WTC11 (cell line): ENCODE data around the gene RGS9. TPM values are rescaled to one million over a fixed set of nuclear protein-coding genes. Genes with fewer than 3 reads are reported as not detected.

Experiments
- ATAC-seq: fragments of 200-7000 bp; cut with Tn5 transposase; 2 replicates; pipeline ENCODE4 v1.10.0; 2021; ENCODE audit warnings: mild to moderate bottlenecking, moderate library complexity
- CTCF ChIA-PET: fragments of 300-600 bp; sonication (Branson Sonifier 250); formaldehyde crosslinking; loops from one replicate; lab custom pipeline; 2021; ENCODE audit warnings: antibody characterized with exemption; lab: Charles Lee
- POLR2A ChIA-PET: fragments of 350-600 bp; sonication (Branson Sonifier 250); formaldehyde crosslinking; loops from one replicate; lab custom pipeline; 2021; ENCODE audit warnings: antibody characterized with exemption; lab: Charles Lee
- DNase-seq: peaks from one replicate; pipeline ENCODE4 v3.0.0; 2021; ENCODE audit warnings: low spot score
- H3K27ac Mint-ChIP-seq: 2 replicates; pipeline ENCODE4 v1.8.0; 2021; ENCODE audit warnings: mixed read lengths
- H3K27me3 Mint-ChIP-seq: 2 replicates; pipeline ENCODE4 v1.8.0; 2021; ENCODE audit warnings: low read depth, mild to moderate bottlenecking, moderate library complexity, mixed read lengths
- H3K36me3 Mint-ChIP-seq: 2 replicates; pipeline ENCODE4 v1.8.0; 2021; ENCODE audit warnings: mixed read lengths
- H3K4me1 Mint-ChIP-seq: 2 replicates; pipeline ENCODE4 v1.8.0; 2022; ENCODE audit warnings: mixed read lengths
- H3K4me3 Mint-ChIP-seq: 2 replicates; pipeline ENCODE4 v1.8.0; 2021; ENCODE audit warnings: mild to moderate bottlenecking, moderate library complexity, mixed read lengths
- H3K9me3 Mint-ChIP-seq: 2 replicates; pipeline ENCODE4 v1.8.0; 2021; ENCODE audit warnings: mixed read lengths
- CBFB ChIP-seq: sonication (generic); formaldehyde crosslinking; IDR thresholded peaks from 2 replicates; pipeline ENCODE4 v1.8.1; 2022; ENCODE audit warnings: mild to moderate bottlenecking, low read depth, missing genetic modification reagents
- CREB1 ChIP-seq: sonication (generic); formaldehyde crosslinking; IDR thresholded peaks from 2 replicates; pipeline ENCODE4 v1.8.0; 2023; ENCODE audit warnings: mild to moderate bottlenecking, missing genetic modification reagents
- JAZF1 ChIP-seq: fragments of 250-450 bp; sonication (Bioruptor Pico); IDR thresholded peaks from 2 replicates; pipeline ENCODE4 v1.9.0; 2021; ENCODE audit warnings: moderate library complexity, mild to moderate bottlenecking, inconsistent platforms
- NFE2L1 ChIP-seq: sonication (generic); formaldehyde crosslinking; IDR thresholded peaks from 2 replicates; pipeline ENCODE4 v1.8.1; 2023; ENCODE audit warnings: missing genetic modification reagents
- NR1H2 ChIP-seq: sonication (generic); formaldehyde crosslinking; IDR thresholded peaks from 2 replicates; pipeline ENCODE4 v1.9.0; 2021; ENCODE audit warnings: mild to moderate bottlenecking, moderate library complexity, missing genetic modification reagents
- NR2C2 ChIP-seq: sonication (generic); formaldehyde crosslinking; IDR thresholded peaks from 2 replicates; pipeline ENCODE4 v1.8.0; 2022; ENCODE audit warnings: mild to moderate bottlenecking, missing genetic modification reagents
- RORB ChIP-seq: fragments of 250-450 bp; sonication (Bioruptor Pico); IDR thresholded peaks from 2 replicates; pipeline ENCODE4 v1.9.0; 2021; ENCODE audit warnings: mild to moderate bottlenecking
- SMAD3 ChIP-seq: sonication (generic); formaldehyde crosslinking; IDR thresholded peaks from 2 replicates; pipeline ENCODE4 v1.8.0; 2022; ENCODE audit warnings: missing genetic modification reagents, mild to moderate bottlenecking, borderline replicate concordance
- TEAD1 ChIP-seq: sonication (generic); formaldehyde crosslinking; IDR thresholded peaks from 2 replicates; pipeline ENCODE4 v1.8.0; 2022; ENCODE audit warnings: mild to moderate bottlenecking, missing genetic modification reagents
- TEAD4 ChIP-seq: sonication (generic); formaldehyde crosslinking; IDR thresholded peaks from 2 replicates; pipeline ENCODE4 v1.8.0; 2022; ENCODE audit warnings: mild to moderate bottlenecking, missing genetic modification reagents
- ZBTB21 ChIP-seq: sonication (generic); formaldehyde crosslinking; IDR thresholded peaks from 2 replicates; pipeline ENCODE4 v1.8.1; 2023; ENCODE audit warnings: mild to moderate bottlenecking, missing genetic modification reagents, borderline replicate concordance
- ZNF138 ChIP-seq: sonication (generic); formaldehyde crosslinking; conservative IDR thresholded peaks from 2 replicates; pipeline ENCODE4 v1.8.1; 2022; ENCODE audit warnings: mild to moderate bottlenecking, moderate library complexity, missing genetic modification reagents
- ZNF219 ChIP-seq: sonication (generic); formaldehyde crosslinking; IDR thresholded peaks from 2 replicates; pipeline ENCODE4 v1.8.0; 2023; ENCODE audit warnings: missing genetic modification reagents, mild to moderate bottlenecking, borderline replicate concordance
- ZNF263 ChIP-seq: sonication (generic); formaldehyde crosslinking; IDR thresholded peaks from 2 replicates; pipeline ENCODE4 v1.8.1; 2022; ENCODE audit warnings: low read depth, mild to moderate bottlenecking, moderate library complexity, missing genetic modification reagents
- ZNF416 ChIP-seq: fragments of 250-450 bp; sonication (Bioruptor Pico); IDR thresholded peaks from 2 replicates; pipeline ENCODE4 v1.9.0; 2021; ENCODE audit warnings: mild to moderate bottlenecking, inconsistent platforms
- ZNF671 ChIP-seq: fragments of 250-450 bp; sonication (Bioruptor Pico); IDR thresholded peaks from 2 replicates; pipeline ENCODE4 v1.8.0; 2021; ENCODE audit warnings: mild to moderate bottlenecking
- total RNA-seq: library from RNA; stranded (reverse); gene quantifications from 3 replicates; pipeline ENCODE4 v1.2.3, GENCODE V29; 2021
- TF ChIP-seq, protein P1 (sequence below): fragments of 250-450 bp; sonication (Bioruptor Pico); conservative IDR thresholded peaks from 2 replicates; pipeline ENCODE4 v1.9.0; 2021; ENCODE audit warnings: mild to moderate bottlenecking
- TF ChIP-seq, protein P2 (sequence below): sonication (generic); formaldehyde crosslinking; IDR thresholded peaks from 2 replicates; pipeline ENCODE4 v1.8.0; 2022; ENCODE audit warnings: mild to moderate bottlenecking, missing genetic modification reagents

The RGS9 gene
- total RNA-seq, 1 experiment from 2014 or later = 11.3 TPM

DNA sequence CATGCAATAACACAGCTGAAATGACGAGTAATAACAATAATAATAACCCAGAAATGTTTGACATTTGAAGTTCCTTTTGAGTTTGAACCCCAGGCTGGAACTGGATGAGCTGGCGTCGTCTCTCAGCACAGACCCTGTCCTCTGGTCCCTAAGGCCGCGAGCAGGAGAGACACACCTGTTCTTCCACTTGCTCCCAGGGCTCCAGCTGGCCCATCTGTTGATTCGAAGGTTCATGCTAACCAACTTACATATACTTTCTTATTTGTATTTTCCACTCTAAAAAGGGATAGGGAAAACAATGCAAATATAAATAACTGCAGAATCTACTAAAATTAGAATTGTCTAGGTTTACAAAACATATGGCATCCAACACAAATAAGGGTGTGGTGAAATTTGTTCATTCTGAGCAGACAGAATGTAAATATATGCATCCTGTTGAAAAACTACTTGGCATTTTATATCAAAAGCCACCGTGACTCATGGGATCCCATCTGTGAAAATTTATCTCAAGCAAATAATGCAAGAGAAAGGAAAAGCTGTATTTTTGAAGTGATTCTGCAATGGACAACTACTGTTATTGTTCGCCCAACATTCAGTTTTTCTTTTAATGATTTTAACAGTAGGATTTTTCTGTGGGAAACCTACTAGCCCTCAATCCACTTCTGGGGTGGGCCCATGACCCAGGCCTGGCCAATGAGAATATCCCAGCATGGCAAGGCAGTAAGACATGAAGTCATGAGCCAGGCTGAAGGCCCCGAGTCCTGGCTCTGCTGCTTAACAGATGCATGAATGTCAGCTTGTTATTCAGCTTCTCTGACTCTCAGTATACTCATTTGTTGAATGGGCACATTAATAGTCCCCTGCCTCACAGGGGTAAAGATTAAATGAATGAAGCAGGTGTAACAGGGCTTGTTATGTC is 13.2 kb upstream of the RGS9 start:
- Mint-ChIP-seq H3K4me3 (peak overlapping the region; percentile 70), H3K9me3 (no peaks in the 10 kb centered on the region), H3K36me3 (no peaks in the 10 kb centered on the region), H3K27me3 (peaks cover 11% of the 10 kb centered on the region), H3K27ac (peak overlapping the region; percentile 61; the same call in 1 of the 2 replicates), H3K4me1 (peaks cover 8% of the 10 kb centered on the region)
- ChIA-PET POLR2A (interaction anchor here (0.5 to 1.7 kb wide), 2 partner anchors 15 to 17 kb away, joined by 3 to 5 read pairs; no protein-coding TSS in a partner anchor), CTCF (interaction anchor here (1.2 to 2.3 kb wide), 2 partner anchors 13 to 23 kb away, joined by 3 to 14 read pairs; partner anchors contain the start of gene RGS9)
- DNase-seq = no peak
- TF ChIP-seq TEAD1 = no peak
- TF ChIP-seq ZBTB21 = no peak
- TF ChIP-seq CBFB = no peak
- ATAC-seq = peak; percentile 42; the same call in 1 of the 2 replicates

DNA sequence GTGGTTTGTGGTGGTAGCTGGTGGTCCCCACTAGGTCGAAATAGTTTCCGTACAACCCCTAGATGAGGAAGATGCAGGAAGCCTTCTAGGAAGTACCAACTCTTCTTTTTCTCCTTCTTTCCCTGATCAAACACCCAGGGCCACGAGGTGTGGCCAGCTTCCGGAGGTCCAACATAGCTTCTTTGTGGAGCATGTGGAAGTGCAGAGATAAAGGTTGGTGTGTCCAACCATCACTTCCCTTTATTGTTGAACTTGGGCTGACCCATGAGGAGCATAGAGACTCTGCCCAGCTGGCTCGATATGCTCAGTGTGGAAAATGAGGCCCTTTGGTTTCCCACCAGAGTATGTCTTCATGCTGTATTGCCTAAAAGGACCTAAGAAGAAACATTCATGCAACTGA is 6.3 kb upstream of the RGS9 start:
- ATAC-seq (no peak), DNase-seq (no peak)
- H3K36me3 Mint-ChIP-seq = no peaks in the 10 kb centered on the region
- CTCF ChIA-PET = interaction anchor here (0.7 kb wide), 1 partner anchor 30 kb away, joined by 4 read pairs; no protein-coding TSS in a partner anchor
- no peaks in the 10 kb centered on the region for H3K4me1 Mint-ChIP-seq
- H3K27me3 Mint-ChIP-seq = peaks cover 3% of the 10 kb centered on the region; the same call in 1 of the 2 replicates
- POLR2A ChIA-PET = no interaction called here
- TF ChIP-seq NFE2L1 (CRISPR knock-in tag) (no peak), ZNF138 (no peak), NR1H2 (no peak)
- no peaks in the 10 kb centered on the region for H3K9me3 Mint-ChIP-seq
- no peak overlapping the region for H3K4me3 Mint-ChIP-seq
- H3K27ac Mint-ChIP-seq = no peak overlapping the region

DNA sequence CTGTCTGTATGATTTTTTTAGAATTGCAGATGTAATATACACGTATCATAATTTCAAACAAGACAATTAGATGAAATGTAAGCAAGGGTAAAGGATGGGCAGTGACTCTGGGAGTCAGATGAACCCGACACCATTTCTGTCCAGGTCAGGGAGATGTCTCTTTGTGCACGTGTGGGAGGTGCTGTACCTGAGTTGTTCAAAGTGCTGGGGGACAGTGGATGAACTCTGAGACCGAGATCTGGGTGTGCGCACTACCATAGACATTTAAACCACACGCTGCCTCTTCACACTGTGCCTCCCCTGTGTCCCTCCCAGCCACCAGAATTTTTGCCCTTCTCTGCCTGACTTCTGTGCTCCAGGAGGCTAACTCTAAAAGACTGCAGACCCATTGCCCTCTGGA is 5.9 kb upstream of the RGS9 start:
- no peaks in the 10 kb centered on the region for H3K4me1 Mint-ChIP-seq
- no peak for DNase-seq
- no peak overlapping the region for H3K27ac Mint-ChIP-seq
- no peak overlapping the region for H3K4me3 Mint-ChIP-seq
- ChIA-PET CTCF (no interaction called here), POLR2A (no interaction called here)
- ATAC-seq = no peak
- H3K27me3 Mint-ChIP-seq = peaks cover 3% of the 10 kb centered on the region; the same call in 1 of the 2 replicates
- TF ChIP-seq CREB1 = no peak
- H3K36me3 Mint-ChIP-seq = no peaks in the 10 kb centered on the region
- H3K9me3 Mint-ChIP-seq = no peaks in the 10 kb centered on the region

DNA sequence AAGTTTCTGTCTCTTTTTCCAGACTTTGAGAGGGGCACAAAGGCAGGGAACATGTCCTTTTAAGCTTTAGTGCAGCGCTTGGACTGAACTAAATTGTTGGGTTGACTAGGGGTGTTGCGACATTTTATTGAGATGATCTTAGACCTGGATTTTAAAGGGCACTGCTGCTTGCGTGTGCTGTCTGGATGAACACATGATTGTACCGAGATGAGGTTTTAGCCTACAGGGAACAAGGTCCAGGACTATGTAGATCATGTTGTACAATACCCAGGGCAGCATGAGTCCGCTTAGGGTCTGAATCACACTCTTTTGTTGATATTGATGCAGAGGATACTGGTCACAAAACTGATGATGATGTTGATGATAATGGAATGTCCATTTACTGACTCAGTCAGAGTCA is 5.2 kb upstream of the RGS9 start:
- CTCF ChIA-PET = no interaction called here
- H3K4me1 Mint-ChIP-seq = peaks cover 4% of the 10 kb centered on the region
- TF ChIP-seq, protein P1, sequence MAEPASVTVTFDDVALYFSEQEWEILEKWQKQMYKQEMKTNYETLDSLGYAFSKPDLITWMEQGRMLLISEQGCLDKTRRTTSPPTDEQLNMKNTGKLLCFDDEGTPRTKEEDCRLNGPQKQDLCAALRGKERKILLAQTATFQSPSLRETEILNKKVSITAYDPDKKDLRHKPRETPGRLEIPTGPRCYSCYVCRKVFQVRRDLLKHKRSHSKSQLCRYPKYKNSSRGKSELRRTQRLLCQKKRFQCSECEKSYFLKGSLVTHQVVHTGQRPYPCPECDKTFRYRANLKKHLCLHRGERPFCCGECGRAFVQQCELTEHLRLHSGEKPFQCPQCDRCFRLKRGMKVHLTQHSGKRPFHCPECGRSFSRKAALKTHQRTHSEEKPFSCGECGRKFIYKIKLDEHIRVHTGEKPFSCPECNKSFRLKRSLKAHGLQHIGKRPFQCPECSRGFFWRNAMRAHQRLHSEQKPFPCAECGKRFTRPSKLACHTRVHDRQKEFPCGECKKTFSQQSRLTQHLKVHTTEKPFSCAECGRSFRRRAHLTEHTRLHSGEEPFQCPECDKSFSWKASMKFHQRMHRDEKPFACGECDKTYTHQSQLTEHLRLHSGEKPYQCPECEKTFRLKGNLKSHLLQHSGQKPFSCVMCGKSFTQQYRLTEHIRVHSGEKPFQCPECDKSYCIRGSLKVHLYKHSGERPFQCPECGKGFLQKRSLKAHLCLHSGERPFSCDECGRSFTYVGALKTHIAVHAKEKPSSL = no peak
- no peak for TF ChIP-seq ZNF263 (CRISPR knock-in tag)
- no peak for TF ChIP-seq ZNF219
- TF ChIP-seq, protein P2, sequence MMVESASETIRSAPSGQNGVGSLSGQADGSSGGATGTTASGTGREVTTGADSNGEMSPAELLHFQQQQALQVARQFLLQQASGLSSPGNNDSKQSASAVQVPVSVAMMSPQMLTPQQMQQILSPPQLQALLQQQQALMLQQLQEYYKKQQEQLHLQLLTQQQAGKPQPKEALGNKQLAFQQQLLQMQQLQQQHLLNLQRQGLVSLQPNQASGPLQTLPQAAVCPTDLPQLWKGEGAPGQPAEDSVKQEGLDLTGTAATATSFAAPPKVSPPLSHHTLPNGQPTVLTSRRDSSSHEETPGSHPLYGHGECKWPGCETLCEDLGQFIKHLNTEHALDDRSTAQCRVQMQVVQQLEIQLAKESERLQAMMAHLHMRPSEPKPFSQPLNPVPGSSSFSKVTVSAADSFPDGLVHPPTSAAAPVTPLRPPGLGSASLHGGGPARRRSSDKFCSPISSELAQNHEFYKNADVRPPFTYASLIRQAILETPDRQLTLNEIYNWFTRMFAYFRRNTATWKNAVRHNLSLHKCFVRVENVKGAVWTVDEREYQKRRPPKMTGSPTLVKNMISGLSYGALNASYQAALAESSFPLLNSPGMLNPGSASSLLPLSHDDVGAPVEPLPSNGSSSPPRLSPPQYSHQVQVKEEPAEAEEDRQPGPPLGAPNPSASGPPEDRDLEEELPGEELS (CRISPR knock-in tag) = no peak
- TF ChIP-seq, all 79 proteins: peak for 0
- DNase-seq = no peak
- H3K27ac Mint-ChIP-seq = no peak overlapping the region
- no peaks in the 10 kb centered on the region for H3K36me3 Mint-ChIP-seq
- POLR2A ChIA-PET = no interaction called here
- H3K9me3 Mint-ChIP-seq = no peaks in the 10 kb centered on the region
- no peak for ATAC-seq
- H3K4me3 Mint-ChIP-seq = no peak overlapping the region
- peaks cover 3% of the 10 kb centered on the region; the same call in 1 of the 2 replicates for H3K27me3 Mint-ChIP-seq

DNA sequence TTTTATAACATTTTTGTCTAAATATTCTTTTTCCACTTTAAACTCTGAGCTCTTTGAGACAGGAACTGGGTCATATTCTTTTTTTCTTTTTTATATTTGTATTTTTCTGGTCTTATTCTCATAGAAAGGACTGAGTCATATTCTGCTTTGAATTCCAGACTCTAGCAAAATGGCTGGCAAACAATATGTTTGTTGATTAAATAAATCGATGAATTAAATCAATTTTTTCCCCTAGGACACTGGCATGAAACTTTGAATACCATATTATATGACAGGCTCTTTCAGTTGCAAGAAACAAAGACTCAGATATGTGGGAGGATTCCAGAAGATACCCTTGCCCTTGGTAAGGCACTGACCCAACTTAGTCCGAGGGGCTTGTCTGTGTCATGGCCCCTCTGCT is 3.1 kb upstream of the RGS9 start:
- CTCF ChIA-PET = interaction anchor here (2.1 kb wide), 1 partner anchor 33 kb away, joined by 10 read pairs; no protein-coding TSS in a partner anchor
- no peak overlapping the region for H3K4me3 Mint-ChIP-seq
- POLR2A ChIA-PET = no interaction called here
- H3K27ac Mint-ChIP-seq = no peak overlapping the region
- H3K36me3 Mint-ChIP-seq = no peaks in the 10 kb centered on the region
- H3K27me3 Mint-ChIP-seq = peaks cover 15% of the 10 kb centered on the region
- H3K4me1 Mint-ChIP-seq = peaks cover 18% of the 10 kb centered on the region
- no peaks in the 10 kb centered on the region for H3K9me3 Mint-ChIP-seq
- ATAC-seq (no peak), DNase-seq (no peak)
- TF ChIP-seq, protein P2 (CRISPR knock-in tag) = no peak
- TF ChIP-seq NR2C2 (CRISPR knock-in tag) (no peak), ZNF416 (CRISPR knock-in tag) (no peak), CBFB (no peak), JAZF1 (CRISPR knock-in tag) (no peak), TEAD4 (CRISPR knock-in tag) (no peak), SMAD3 (CRISPR knock-in tag) (no peak), RORB (CRISPR knock-in tag) (no peak), ZNF671 (CRISPR knock-in tag) (no peak)
